HAP-1 (cell line): Measurements from ENCODE around the gene B4GALT5.
A peak's percentile ranks its signal among the peaks of the same experiment; 100 is the strongest.

Experiments used
- DNase-seq, 2 experiments: peaks; one replicate each; pipeline ENCODE4 v3.0.0-alpha.2; 2016 to 2020; ENCODE audit warnings: low spot score in 2 of 2
- H3K27me3 ChIP-seq: fragments of 250-450 bp; sonication (Bioruptor Pico); 2 replicates; pipeline ENCODE4 v1.5.1; 2020; ENCODE audit warnings: low read depth, mild to moderate bottlenecking, moderate library complexity
- H3K36me3 ChIP-seq: fragments of 250-450 bp; sonication (Bioruptor Pico); replicated peaks from 2 replicates; pipeline ENCODE4 v1.5.1; 2020; ENCODE audit warnings: mild to moderate bottlenecking
- H3K4me1 ChIP-seq: fragments of 250-450 bp; sonication (Bioruptor Pico); 2 replicates; pipeline ENCODE4 v1.5.1; 2020; ENCODE audit warnings: mild to moderate bottlenecking
- H3K4me3 ChIP-seq: fragments of 250-450 bp; sonication (Bioruptor Pico); 2 replicates; pipeline ENCODE4 v1.5.1; 2020; ENCODE audit warnings: mild to moderate bottlenecking, moderate library complexity
- H3K9me3 ChIP-seq: fragments of 250-450 bp; sonication (Bioruptor Pico); 2 replicates; pipeline ENCODE4 v1.5.1; 2020; ENCODE audit warnings: mild to moderate bottlenecking, moderate library complexity
- in situ Hi-C: fragments of 300-500 bp; cut with MboI; formaldehyde crosslinking; loops from 3 replicates; pipeline ENCODE4 v1.14.3; 2020; ENCODE audit warnings: low sequenced_read_pairs, inconsistent platforms, mixed read lengths

Gene B4GALT5

DNA sequence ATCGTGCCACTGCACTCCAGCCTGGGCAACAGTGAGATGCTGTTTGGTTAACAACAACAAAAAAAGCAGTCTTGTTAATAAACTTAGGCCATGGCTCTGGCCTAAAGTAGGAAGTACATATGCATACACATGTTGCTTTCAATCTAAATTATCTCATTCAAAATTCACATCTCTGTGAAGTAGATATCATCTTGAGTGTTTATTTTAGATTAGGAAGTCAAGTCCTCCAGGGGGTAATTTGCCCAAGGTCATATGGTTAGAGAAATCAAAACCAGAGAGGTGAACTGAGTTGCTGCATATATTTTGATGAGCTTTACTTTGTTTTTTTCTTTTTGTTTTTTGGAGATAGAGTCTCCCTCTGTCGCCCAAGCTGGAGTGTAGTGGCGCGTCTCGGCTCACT lies 52.8 kb downstream of the B4GALT5 start:
- H3K4me1 ChIP-seq: peaks cover 37% of the 10 kb centered on the region
- H3K27me3 ChIP-seq: no peaks in the 10 kb centered on the region
- H3K36me3 ChIP-seq: peaks cover 4% of the 10 kb centered on the region; the same call in 1 of the 2 replicates
- no peak for DNase-seq
- in situ Hi-C loops: no loop called here
- no peak overlapping the region for H3K4me3 ChIP-seq
- no peaks in the 10 kb centered on the region for H3K9me3 ChIP-seq

DNA sequence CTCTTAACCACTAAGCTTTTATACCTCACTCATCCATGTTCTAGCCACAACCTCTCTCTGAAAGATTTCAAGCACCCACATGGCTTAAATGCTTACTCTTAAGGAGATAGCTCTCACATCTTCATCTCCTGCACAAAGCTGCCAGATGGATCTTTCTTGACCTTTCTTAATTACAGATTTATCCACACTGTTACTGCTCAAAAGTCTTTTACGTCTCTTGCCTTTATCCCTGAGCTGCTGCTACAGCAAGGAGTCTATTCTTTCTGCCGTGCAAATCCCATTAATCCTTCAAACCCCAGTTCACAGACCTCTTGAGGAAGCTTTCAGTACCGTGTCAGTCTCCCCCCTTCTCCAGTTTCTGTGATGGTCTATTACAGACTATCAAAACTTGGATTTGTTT lies 54.6 kb downstream of the B4GALT5 start:
- Histone ChIP-seq H3K27me3 (no peaks in the 10 kb centered on the region), H3K4me3 (no peak overlapping the region), H3K9me3 (no peaks in the 10 kb centered on the region), H3K36me3 (peaks cover 15% of the 10 kb centered on the region), H3K4me1 (peaks cover 37% of the 10 kb centered on the region)
- peak; percentile 26 to 60 for DNase-seq
- in situ Hi-C loops: no loop called here

DNA sequence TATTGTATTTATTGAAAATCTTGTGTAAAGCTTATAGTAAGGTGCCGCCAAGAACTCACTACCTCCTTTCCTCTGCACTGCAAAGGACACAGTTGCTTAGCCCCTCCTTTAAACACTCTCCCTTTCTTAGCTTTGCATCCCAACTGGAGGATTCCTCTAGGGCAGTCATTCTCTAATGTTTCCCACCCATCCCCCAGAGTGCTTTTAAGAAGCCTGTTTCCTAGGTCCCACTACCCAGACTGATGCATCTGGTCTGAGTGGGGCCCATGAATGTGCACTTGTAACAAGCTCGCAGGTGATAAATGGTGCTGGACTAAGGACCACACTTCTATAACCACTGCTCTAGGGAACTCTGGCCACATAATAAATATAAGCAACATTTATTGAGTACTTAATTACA lies 55.2 kb downstream of the B4GALT5 start:
- H3K4me3 ChIP-seq: no peak overlapping the region

DNA sequence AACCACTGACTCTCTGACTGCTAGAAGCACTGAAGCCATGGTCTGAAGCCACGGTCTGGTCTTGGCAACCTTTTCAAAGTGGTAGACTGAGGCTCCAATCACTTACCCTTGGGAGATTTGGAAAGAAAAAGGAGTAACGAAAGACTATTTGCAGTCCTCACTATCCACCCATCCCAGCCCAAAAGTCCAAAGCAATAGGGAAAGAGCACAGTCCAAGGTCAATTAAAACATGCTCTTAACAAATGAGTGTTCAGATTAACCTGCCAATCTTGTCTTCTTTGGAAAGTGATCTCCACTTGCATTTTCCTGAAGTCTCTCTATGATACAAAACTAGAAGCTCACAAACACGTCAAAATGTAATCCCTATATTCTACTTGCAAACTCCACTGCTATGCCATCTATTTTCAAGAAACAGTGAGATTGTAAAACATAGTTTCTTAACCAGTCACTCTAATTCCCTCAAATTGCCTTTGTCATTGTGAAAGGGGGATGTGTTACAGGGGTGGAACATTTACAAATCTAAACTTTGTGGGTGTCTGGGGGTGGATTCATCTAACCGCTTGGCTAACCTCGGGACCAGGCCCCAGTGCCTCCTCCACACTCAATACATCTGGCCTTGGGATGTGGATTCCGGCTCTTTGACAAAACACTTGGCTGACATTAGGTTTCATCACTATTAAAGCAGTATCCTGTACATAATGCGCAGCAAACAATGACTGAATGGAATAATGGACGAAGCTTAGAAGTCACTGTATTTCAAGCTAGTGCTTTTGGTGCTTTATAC lies 56.4 kb downstream of the B4GALT5 start:
- Histone ChIP-seq H3K4me3 (no peak overlapping the region), H3K9me3 (no peaks in the 10 kb centered on the region), H3K4me1 (peaks cover 34% of the 10 kb centered on the region), H3K36me3 (peaks cover 30% of the 10 kb centered on the region), H3K27me3 (no peaks in the 10 kb centered on the region)
- in situ Hi-C loops: no loop called here
- peak; percentile 64 to 70 for DNase-seq

More for the DNA sequence above, 55.2 kb downstream of the B4GALT5 start:
- H3K27me3 ChIP-seq: no peaks in the 10 kb centered on the region
- peaks cover 21% of the 10 kb centered on the region for H3K36me3 ChIP-seq
- in situ Hi-C loops: no loop called here
- no peaks in the 10 kb centered on the region for H3K9me3 ChIP-seq
- peaks cover 37% of the 10 kb centered on the region for H3K4me1 ChIP-seq
- DNase-seq: peak in 1 of 2 experiments; percentile 28

DNA sequence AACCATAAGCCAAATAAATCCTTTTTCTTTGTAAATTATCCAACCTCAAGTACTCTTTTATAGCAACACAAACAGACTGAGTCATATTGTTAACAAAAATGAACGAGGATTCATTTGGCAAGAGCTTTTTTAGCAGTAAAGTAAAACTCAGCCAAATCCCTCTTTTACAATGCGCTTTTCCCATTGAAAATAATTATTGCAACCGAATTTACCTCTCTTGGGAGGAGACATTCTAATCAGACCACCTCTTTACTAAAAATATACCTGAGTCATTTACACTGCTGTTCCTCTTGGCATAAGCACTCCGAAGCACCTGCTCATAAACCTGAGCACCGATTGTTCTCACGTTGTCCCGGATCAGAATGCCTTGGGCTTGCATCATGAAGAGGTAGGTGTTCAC lies 57.4 kb downstream of the B4GALT5 start:
- no peak for DNase-seq
- H3K4me1 ChIP-seq: peaks cover 31% of the 10 kb centered on the region
- in situ Hi-C loops: no loop called here
- peaks cover 35% of the 10 kb centered on the region for H3K36me3 ChIP-seq
- no peak overlapping the region for H3K4me3 ChIP-seq
- H3K9me3 ChIP-seq: no peaks in the 10 kb centered on the region
- no peaks in the 10 kb centered on the region for H3K27me3 ChIP-seq

DNA sequence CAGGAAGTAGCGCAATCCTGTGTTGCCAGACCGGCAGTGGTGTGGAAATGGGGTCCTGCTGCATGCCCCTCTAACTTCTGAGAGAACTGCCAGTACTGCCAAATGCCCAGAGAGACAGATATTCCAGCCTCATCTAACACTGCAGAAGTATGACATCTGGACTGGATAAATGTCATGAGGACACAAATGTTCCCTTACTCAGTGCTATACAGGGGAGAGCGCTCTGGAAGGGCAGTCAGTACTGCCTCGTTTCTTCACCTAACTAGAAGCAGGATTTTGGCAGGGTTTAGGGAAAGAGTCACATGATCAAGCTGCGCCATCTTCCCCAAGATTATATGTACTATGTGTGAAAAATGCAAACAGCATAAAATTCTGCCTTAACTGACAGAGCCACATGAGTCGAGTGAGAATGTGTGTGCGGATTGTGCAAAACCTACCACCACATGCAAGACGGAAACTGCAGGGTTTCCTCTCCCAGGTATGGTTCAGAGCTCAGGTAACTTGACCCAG lies 59.7 kb downstream of the B4GALT5 start:
- H3K9me3 ChIP-seq: no peaks in the 10 kb centered on the region
- H3K36me3 ChIP-seq: peaks cover 35% of the 10 kb centered on the region
- H3K4me1 ChIP-seq: peaks cover 25% of the 10 kb centered on the region
- no peak overlapping the region for H3K4me3 ChIP-seq
- no peak for DNase-seq
- no peaks in the 10 kb centered on the region for H3K27me3 ChIP-seq
- in situ Hi-C loops: no loop called here

DNA sequence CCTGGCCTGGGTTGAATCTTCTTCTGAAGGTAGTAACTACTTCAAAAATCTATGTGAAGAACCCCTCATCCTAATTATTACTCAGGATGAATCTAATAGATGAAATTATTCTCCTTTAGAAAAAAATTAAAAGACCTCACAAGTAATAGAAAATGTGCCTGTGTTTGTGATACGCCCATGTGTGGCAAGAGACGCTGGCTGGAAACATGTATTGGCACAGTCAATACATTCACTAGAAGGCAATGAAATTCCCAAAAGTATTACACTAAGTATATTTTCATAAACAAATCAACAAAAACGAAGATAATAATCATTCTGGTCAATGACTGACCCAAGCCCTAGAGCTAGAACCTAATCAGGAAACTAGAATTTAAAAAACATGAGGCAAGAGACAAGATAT lies 64.0 kb downstream of the B4GALT5 start:
- peaks cover 64% of the 10 kb centered on the region for H3K36me3 ChIP-seq
- in situ Hi-C loops: no loop called here
- no peak for DNase-seq
- no peak overlapping the region for H3K4me3 ChIP-seq
- H3K4me1 ChIP-seq: no peaks in the 10 kb centered on the region
- no peaks in the 10 kb centered on the region for H3K27me3 ChIP-seq
- no peaks in the 10 kb centered on the region for H3K9me3 ChIP-seq

DNA sequence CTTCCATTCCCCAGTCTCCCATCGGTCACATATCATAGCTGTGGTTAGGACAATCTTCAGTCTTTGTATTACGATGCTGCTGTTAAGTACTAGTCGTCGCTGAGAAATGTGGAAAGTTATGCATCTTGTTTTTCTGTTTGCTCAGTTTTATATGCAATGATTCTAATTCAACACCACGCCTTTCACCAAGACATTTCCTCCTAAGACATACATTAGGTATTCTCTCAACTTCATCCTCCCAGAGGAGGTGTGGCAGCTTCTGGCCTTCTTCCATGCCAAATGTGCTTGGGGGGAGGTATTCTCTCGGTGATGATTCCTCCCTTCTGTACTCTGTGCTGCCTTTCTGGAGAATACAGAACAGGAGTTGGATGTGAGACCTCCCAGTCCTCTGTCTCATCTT lies 66.1 kb downstream of the B4GALT5 start:
- H3K27me3 ChIP-seq: no peaks in the 10 kb centered on the region
- in situ Hi-C loops: no loop called here
- peaks cover 60% of the 10 kb centered on the region for H3K36me3 ChIP-seq
- no peak for DNase-seq
- no peaks in the 10 kb centered on the region for H3K4me1 ChIP-seq
- H3K9me3 ChIP-seq: no peaks in the 10 kb centered on the region
- H3K4me3 ChIP-seq: no peak overlapping the region

DNA sequence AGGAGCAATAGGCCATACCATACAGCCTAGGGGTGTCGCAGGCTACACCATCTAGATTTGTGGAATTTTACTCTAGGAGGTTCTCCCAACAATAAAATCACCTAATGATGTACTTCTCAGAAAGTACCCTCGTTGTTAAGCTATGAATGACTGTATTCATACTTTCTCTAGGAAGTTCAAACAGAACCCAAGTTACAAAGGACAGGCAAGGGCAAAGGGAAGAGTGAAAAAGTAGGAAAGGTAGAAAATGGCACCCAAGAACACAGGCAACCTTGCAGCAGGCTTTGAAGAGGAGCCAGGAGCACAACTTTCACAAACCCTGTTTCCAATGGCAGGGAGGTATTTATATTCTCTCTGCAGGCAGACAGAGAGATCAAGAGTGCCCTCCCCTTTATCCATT lies 67.2 kb downstream of the B4GALT5 start:
- H3K9me3 ChIP-seq: no peaks in the 10 kb centered on the region
- H3K36me3 ChIP-seq: peaks cover 65% of the 10 kb centered on the region
- H3K27me3 ChIP-seq: no peaks in the 10 kb centered on the region
- H3K4me3 ChIP-seq: no peak overlapping the region
- no peak for DNase-seq
- no peaks in the 10 kb centered on the region for H3K4me1 ChIP-seq
- in situ Hi-C loops: no loop called here

DNA sequence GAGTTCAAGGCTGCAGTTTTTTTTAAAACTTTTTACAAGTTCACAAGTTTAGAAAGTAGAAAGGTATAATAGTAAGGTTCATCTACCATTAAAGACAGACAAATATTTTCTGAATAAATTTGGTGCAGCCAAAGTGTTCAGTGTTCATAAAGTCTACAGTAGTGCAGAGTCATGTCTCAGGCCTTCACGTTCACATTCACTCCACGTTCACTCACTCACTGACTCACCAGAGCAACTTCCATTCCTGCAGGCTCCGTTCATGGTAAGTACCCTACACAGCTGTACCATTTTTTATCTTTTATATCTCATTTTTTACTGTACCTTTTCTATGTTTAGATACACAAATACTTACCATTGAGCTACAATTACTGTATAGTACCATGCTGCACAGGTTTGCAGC lies 67.6 kb downstream of the B4GALT5 start:
- no peak for DNase-seq
- Histone ChIP-seq H3K27me3 (no peaks in the 10 kb centered on the region), H3K4me3 (no peak overlapping the region), H3K9me3 (no peaks in the 10 kb centered on the region), H3K36me3 (peaks cover 69% of the 10 kb centered on the region), H3K4me1 (no peaks in the 10 kb centered on the region)
- in situ Hi-C loops: no loop called here

DNA sequence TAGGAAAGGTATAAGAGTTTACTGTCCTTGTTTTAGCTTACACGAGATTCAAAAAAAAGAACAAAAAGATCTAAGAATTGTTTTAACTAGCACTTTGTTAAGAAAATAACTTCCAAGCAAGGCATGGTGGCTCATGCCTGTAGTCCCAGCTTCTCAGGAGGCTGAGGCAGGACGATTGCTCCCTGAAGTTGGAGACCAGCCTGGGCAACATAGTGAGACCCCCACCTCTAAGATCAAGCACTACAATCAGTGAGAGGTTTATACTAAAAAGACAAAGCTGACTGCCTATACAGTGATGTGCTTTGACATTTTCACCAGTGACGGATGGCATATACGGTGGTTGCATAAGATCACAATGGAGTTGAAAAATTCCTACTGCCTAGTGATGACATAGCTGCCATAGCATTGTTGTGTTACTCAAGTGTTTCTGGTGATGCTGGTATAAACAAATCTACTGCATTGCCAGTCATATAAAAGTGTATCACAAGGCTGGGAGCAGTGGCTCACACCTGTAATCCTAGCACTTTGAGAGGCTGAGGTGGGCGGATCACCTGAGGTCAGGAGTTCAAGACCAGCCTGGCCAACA lies 68.6 kb downstream of the B4GALT5 start:
- no peaks in the 10 kb centered on the region for H3K27me3 ChIP-seq
- no peaks in the 10 kb centered on the region for H3K9me3 ChIP-seq
- H3K36me3 ChIP-seq: peaks cover 79% of the 10 kb centered on the region
- H3K4me3 ChIP-seq: no peak overlapping the region
- DNase-seq: no peak
- H3K4me1 ChIP-seq: no peaks in the 10 kb centered on the region
- in situ Hi-C loops: no loop called here

DNA sequence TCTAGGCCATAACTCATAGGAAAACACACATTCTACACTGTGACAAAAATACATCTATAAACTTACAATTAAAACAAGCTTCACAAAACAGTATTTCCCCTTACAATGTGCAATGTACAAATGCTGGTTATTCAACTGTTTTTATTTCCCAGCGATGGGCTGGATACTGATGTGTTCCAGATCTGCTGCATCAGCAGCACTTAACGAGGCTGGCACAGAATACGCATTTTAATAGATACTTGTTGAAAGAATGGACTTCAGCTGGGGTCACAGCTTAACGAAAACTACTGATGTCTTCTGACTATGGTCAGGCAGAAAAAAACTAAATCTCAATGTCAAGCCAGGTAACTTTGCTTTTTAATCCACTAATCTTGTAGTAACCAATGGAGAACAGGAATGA lies 70.9 kb downstream of the B4GALT5 start:
- Histone ChIP-seq H3K36me3 (peaks cover 87% of the 10 kb centered on the region), H3K9me3 (no peaks in the 10 kb centered on the region), H3K27me3 (no peaks in the 10 kb centered on the region), H3K4me1 (no peaks in the 10 kb centered on the region), H3K4me3 (no peak overlapping the region)
- in situ Hi-C loops: no loop called here
- DNase-seq: no peak

DNA sequence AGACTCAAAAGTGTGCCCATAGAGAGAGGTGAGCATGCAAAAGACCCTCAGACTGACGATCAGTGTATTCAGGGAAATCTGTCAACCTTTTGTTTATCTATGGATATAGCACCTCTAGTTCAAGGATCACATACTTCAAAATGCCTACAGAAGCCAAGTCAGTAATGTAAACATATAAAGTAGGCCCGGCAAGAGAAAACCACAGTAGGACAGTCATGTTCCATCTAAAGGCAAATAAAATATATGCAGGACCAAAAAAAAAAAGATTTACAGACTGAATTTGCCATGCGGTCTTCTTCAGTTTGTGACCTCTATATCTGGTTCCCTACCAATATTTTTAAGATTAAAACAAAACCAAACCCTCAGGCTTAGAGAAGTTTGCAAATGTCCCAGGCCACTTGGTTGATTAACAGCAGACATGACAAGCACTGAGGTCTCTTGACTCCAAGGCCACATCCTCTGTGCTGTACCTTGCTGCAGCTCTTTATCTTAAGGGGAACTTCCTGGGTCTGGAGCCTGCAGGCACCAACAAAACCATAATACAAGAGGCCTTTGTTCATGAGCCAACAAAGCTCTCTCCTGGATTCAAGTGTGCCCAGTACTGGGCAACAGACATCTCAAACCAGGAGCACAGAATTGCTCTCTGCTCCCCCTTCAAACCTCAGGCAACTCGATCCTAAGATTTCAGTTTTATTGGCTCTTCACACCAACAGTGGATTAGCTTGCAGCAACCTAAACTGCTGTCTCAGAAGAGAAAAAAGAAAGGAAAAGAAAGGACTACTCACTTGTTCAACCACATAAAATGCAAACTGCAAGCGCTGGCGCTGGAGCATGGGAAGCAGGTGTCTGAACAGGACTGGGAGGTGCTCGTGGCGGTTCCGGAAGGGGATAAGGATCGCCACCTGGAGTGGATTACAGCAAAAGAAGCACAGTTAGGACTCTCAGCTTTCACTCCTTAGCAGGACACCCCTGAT lies 71.7 kb downstream of the B4GALT5 start:
- in situ Hi-C loops: no loop called here
- no peaks in the 10 kb centered on the region for H3K27me3 ChIP-seq
- no peak overlapping the region for H3K4me3 ChIP-seq
- H3K9me3 ChIP-seq: no peaks in the 10 kb centered on the region
- H3K36me3 ChIP-seq: peaks cover 86% of the 10 kb centered on the region
- DNase-seq: peak in 1 of 2 experiments; percentile 16
- no peaks in the 10 kb centered on the region for H3K4me1 ChIP-seq
